Psoas muscle (tissue), 8 donors: ENCODE data around the gene USP8. TPM values are rescaled to one million over a fixed set of nuclear protein-coding genes. Genes with fewer than 3 reads are reported as not detected.

Source experiments
- ATAC-seq, 4 donors: fragments of 200-7000 bp; cut with Tn5 transposase; one replicate each; pipeline ENCODE4 v1.9.1; 2020; ENCODE audit warnings: moderate library complexity in 3 of 4, mild to moderate bottlenecking in 2 of 4
- DNase-seq, 2 donors: peaks; one replicate each; pipeline ENCODE4 v3.0.0-alpha.2; 2020
- H3K27ac ChIP-seq: fragments of 200-600 bp; one replicate; pipeline ENCODE4 v1.8.0; 2022
- H3K27me3 ChIP-seq, 3 donors: fragments of 200-600 bp in 1 of 3; one replicate each; pipeline versions ENCODE4 v1.6.1 to v1.8.0; 2013 to 2022; ENCODE audit warnings: low read length in 2 of 3, mild to moderate bottlenecking in 2 of 3, moderate library complexity in 1 of 3; ENCODE audit not compliant: insufficient read depth in 3 of 3
- H3K36me3 ChIP-seq, 2 donors: fragments of 200-600 bp in 1 of 2; one replicate each; pipeline versions ENCODE4 v1.6.1 to v1.8.0; 2013 to 2022; ENCODE audit warnings: low read depth in 1 of 2, mild to moderate bottlenecking in 1 of 2, moderate library complexity in 1 of 2; ENCODE audit not compliant: insufficient read depth in 1 of 2
- H3K4me1 ChIP-seq: fragments of 200-600 bp; one replicate; pipeline ENCODE4 v1.8.0; 2022
- H3K4me3 ChIP-seq: fragments of 200-600 bp; one replicate; pipeline ENCODE4 v1.8.0; 2022; ENCODE audit warnings: mild to moderate bottlenecking
- H3K9me3 ChIP-seq: fragments of 200-600 bp; one replicate; pipeline ENCODE4 v1.8.0; 2022
- CTCF ChIP-seq: fragments of 200-600 bp; IDR thresholded peaks from one replicate; pipeline ENCODE4 v1.8.0; 2022; ENCODE audit warnings: antibody characterized with exemption
- WGBS, 3 donors: extraction: QIAGEN DNeasy Blood & Tissue Kit; methylation state at CpG; one replicate each; pipeline versions ENCODE4 v1.1.6 to v1.1.7; 2013; 5-methylcytosine and 5-hydroxymethylcytosine counted together
- intact Hi-C, 2 donors: fragments of 100-400 bp; cut with DNase I; formaldehyde crosslinking; loops; one replicate each; pipeline versions ENCODE4 v1.11.0 to v1.14.2; 2022
- polyA plus RNA-seq, 3 donors: library from polyadenylated mRNA; stranded (reverse); fragments of 200-250 nt; gene quantifications; one replicate each; pipeline ENCODE4 v1.2.3, GENCODE V29; 2013
- total RNA-seq, 4 donors: library from RNA; stranded (reverse); fragmentation: NEBNext Ultra II Directional in 2 of 4; extraction: Animal tissue kit (Norgen Biotek cat#: 25700) in 2 of 4; gene quantifications; one replicate each; pipeline versions ENCODE4 v1.2.1 to v1.2.4, GENCODE V29; 2021 to 2023
- donor health status: healthy with polysubstance abuse.
- donor health status: DM: no; HTN: no; CAD: no; lungs with moderate emphysema.
- donor health status: Bipolar disorder and iron deficiency.
- donor health status: healthy.
- donor health status: DM: yes; HTN: yes; CAD: no.
- donor health status: DM: no; HTN: no; CAD: no.
- donor health status: DM: no; HTN: no; CAD: no.
- donor health status: DM: yes; HTN: yes; CAD: no.

The USP8 gene
- total and polyA plus RNA-seq, 7 donors, result 16.9 to 42.9 (median 30.7) TPM

- no peak overlapping the region for H3K4me3 ChIP-seq
- DNase-seq (no peak), ATAC-seq (no peak)
- 94 to 97% (median 96%) methylated on average over 5 of the region's 5 CpGs for WGBS, 3 donors
- no peaks in the 10 kb centered on the region for H3K27me3 ChIP-seq
- no peaks in the 10 kb centered on the region for H3K9me3 ChIP-seq
- peaks cover 2% of the 10 kb centered on the region for H3K4me1 ChIP-seq
- H3K36me3 ChIP-seq, result peaks cover 7 to 64% of the 10 kb centered on the region in 2 donors
- intact Hi-C loops, result no loop called here
- TF ChIP-seq CTCF, result no peak
- H3K27ac ChIP-seq, result no peak overlapping the region
These were observed 16.7 kb downstream of the USP8 start for GRCh38 chr15:50440932-50441331.

- H3K36me3 ChIP-seq, result peaks cover 4 to 72% of the 10 kb centered on the region in 2 donors
- no peaks in the 10 kb centered on the region for H3K27me3 ChIP-seq
- TF ChIP-seq CTCF, result no peak
- ATAC-seq, result peak in 1 of 4 donors; percentile 44
- peaks cover 10% of the 10 kb centered on the region for H3K4me1 ChIP-seq
- intact Hi-C loops, result no loop called here
- H3K27ac ChIP-seq, result no peak overlapping the region
- H3K4me3 ChIP-seq, result no peak overlapping the region
- DNase-seq, result no peak
- H3K9me3 ChIP-seq, result no peaks in the 10 kb centered on the region
These were observed 28.7 kb downstream of the USP8 start for GRCh38 chr15:50452927-50453326.

- Histone ChIP-seq H3K27ac (no peak overlapping the region), H3K27me3 (no peaks in the 10 kb centered on the region), H3K36me3 (peaks cover 4 to 80% of the 10 kb centered on the region in 2 donors), H3K4me3 (no peak overlapping the region), H3K9me3 (no peaks in the 10 kb centered on the region), H3K4me1 (no peaks in the 10 kb centered on the region)
- ATAC-seq (no peak), DNase-seq (no peak)
- 85 to 89% (median 86%) methylated on average over 7 of the region's 7 CpGs for WGBS, 3 donors
- intact Hi-C loops, result no loop called here
- no peak for TF ChIP-seq CTCF
These were observed 34.3 kb downstream of the USP8 start for GRCh38 chr15:50458348-50459112.

- H3K36me3 ChIP-seq, result peaks cover 0 to 89% of the 10 kb centered on the region in 2 donors
- H3K9me3 ChIP-seq, result no peaks in the 10 kb centered on the region
- no peak overlapping the region for H3K4me3 ChIP-seq
- H3K4me1 ChIP-seq, result no peaks in the 10 kb centered on the region
- no peak for DNase-seq
- H3K27ac ChIP-seq, result no peak overlapping the region
- TF ChIP-seq CTCF, result no peak
- intact Hi-C loops, result no loop called here
- H3K27me3 ChIP-seq, result no peaks in the 10 kb centered on the region
- no peak for ATAC-seq
- 57 to 68% (median 57%) methylated on average over 2 of the region's 2 CpGs for WGBS, 3 donors
These were observed 39.5 kb downstream of the USP8 start for GRCh38 chr15:50463423-50464358.
